HG03575 (cell line): ENCODE measurements around the gene BAHD1.

Experiments used
- ATAC-seq: cut with Tn5 transposase; IDR thresholded peaks from one replicate; pipeline ENCODE4 v1.9.1; 2021; ENCODE audit not compliant: unreplicated experiment, insufficient number of reproducible peaks, low FRiP score; ENCODE audit errors: extremely low read depth

The BAHD1 gene

GRCh38 chr15:40461958-40462357 is 21.2 kb downstream of the BAHD1 start:
- ATAC-seq, result no peak

DNA sequence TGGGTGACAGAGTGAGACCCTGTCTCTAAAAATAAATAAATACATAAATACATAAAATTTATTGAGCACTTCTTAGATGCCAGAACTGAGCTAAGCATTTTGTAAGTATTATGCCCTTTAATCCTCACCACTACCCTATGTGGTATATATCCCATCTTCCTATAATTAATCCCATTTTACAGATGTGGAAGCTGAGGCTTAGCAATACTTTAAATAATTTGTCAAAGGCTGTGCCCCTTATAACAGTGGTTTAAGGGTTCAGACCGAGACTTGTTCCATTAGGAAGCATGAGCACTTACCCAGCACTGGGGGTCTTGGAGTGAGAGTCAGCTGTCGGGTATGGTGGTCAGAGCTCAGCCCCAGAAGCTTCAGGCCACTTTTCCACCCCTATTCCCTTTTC is 22.5 kb downstream of the BAHD1 start:
- no peak for ATAC-seq

GRCh38 chr15:40463886-40464545 is 23.3 kb downstream of the BAHD1 start:
- no peak for ATAC-seq

DNA sequence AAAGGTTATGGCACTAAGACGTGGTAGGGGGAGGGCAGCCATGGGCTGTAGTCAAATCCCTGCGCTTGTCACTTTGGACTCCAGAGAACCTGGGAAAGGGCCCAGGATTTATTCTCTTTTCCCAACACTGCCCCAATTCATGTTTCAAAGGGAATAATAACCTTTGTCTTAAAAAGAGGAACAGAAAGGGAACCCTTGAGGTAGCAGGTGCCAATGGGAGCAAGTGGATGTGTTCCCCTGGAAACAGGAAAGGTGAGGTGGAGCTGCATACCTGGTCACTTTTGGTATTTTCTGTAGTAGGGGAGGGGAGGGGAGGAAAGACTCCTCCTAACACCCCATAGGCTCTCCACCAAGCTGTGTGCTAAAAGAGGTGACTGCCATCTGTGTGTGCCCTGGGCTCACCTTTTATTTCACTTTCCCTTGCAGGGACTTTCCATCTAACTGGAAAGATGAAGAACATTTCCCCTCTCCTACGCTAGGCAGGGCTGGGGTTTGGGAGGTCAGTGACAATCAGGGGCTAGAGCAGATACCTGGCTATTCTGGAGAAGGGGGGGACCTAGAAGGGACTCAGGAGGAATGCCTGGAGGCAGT is 23.9 kb downstream of the BAHD1 start:
- ATAC-seq, result no peak

- ATAC-seq, result no peak
Measured at GRCh38 chr15:40465939-40466338, 25.2 kb downstream of the BAHD1 start.

DNA sequence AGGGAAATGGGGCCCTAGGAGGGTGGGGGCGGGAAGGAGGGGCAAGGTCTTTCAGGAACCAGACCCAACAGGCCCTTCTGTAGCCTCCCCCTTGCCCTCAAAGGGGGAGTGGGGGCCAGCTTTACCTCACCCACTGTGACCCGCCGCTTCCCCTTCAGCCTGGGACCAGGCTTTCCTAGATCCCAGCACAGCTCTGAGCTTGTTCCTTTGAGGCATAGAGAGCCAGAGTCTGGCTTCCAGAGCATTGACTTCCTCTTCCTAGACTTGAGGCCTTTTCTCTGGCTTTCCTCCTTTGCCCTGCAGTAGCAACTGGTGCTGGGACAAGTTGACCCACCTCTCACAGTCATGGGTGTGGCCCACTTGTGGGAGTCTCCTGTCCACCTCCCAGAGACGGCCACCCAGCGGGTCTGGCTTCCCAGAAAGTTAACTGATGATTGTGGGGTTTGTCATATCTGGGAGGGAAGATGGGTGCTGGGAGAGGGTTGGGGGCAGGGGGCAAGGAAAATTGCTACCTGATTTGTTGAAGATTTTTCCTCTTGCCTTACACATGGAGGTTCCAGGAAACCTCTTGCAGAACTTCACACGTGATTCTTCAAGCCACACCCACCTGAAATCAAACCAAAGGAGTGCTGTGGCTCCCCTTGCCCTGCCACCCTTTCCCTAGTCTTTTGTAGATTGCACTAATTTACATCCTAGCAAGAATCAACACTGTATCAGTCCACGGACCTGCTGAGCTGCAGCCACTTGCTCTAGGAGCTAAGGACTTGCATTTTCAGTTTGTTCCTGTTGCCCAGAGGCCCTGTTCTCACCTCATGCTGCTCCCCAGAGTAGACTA is 25.9 kb downstream of the BAHD1 start:
- ATAC-seq, result no peak

- ATAC-seq, result no peak
Measured at GRCh38 chr15:40467261-40467615, 26.5 kb downstream of the BAHD1 start.

- ATAC-seq, result no peak
Measured at GRCh38 chr15:40468898-40469331, 28.2 kb downstream of the BAHD1 start.

DNA sequence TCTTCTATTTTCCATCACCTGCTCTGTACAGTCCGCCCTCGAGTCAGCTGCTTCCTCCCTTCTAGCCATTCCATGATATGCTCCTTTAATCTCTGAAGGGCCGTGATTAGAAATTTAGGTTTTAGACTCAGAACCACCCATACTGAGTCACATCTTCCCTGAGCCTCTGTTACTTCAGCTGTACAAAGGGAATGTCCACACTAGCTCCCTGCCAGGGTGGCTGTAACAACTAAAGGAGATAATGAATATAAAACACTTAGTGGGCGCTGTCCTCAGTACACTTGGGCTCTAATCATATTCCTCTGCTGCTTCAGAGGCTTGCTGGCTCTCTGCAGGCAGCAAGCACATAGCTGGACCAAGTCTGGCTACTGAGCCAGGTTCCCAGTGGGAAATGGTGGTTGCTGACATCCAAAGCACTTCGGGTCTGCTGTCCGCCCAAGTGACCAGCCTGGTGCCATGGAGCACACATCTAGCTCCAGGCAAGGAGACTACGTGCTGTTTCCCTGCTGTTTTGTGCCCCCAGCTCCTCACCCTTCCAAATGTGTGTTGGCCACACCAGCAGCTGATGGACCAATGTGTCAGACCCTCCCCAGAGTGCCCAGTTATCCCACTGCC is 29.1 kb downstream of the BAHD1 start:
- ATAC-seq, result no peak

- no peak for ATAC-seq
Measured at GRCh38 chr15:40470423-40471104, 29.8 kb downstream of the BAHD1 start, which contains the start of gene CHST14. Gene CHST14, plus strand, starts transcription at chr15:40470984. Its CDS starts 230 bp downstream, at chr15:40471214.

DNA sequence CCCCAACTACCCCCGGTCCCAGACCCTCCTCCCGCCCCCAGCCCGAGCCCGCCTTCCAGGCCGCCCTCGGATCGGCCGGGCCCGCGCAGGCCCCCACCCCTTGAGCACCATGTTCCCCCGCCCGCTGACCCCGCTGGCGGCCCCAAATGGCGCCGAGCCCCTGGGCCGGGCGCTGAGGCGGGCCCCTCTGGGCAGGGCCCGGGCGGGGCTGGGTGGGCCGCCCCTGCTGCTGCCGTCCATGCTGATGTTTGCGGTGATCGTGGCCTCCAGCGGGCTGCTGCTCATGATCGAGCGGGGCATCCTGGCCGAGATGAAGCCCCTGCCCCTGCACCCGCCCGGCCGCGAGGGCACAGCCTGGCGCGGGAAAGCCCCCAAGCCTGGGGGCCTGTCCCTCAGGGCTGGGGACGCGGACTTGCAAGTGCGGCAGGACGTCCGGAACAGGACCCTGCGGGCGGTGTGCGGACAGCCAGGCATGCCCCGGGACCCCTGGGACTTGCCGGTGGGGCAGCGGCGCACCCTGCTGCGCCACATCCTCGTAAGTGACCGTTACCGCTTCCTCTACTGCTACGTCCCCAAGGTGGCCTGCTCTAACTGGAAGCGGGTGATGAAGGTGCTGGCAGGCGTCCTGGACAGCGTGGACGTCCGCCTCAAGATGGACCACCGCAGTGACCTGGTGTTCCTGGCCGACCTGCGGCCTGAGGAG is 30.5 kb downstream of the BAHD1 start:
- ATAC-seq, result no peak

GRCh38 chr15:40471808-40472150 is 31.0 kb downstream of the BAHD1 start:
- ATAC-seq, result no peak

DNA sequence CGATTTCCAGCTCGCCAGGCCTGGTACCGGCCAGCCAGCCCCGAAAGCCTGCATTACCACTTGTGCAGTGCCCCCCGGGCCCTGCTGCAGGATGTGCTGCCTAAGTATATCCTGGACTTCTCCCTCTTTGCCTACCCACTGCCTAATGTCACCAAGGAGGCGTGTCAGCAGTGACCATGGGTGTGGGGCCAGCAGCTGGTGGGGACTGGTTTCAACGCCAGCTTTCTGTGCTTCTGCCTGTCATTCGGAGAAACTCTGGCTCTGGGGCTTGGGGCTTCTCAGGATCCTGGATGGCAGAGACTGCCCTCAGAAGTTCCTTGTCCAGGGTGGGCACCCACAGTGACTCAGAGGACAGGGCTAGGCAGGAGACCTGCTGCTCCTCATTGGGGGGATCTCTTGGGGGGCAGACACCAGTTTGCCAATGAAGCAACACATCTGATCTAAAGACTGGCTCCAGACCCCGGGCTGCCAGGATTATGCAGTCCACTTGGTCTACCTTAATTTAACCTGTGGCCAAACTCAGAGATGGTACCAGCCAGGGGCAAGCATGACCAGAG is 31.5 kb downstream of the BAHD1 start:
- no peak for ATAC-seq

DNA sequence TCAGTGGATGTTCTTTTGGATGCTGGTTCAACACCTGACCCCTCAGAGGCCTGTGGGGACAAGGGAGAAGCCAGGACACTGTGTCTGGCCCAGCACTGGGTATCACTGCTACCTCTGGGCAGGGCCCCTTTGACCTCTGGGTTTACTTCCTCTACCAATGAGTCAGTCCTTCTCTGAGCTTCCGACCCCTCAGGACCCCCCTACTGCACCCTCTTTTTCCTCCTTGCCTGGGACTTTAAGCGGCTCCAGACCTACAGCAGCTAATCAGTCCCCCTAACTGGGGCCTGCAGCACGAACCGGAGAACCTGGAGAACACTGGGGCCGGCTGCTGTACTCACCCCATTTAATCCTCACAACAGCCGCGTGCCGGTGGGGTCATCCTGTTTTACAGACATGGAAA is 33.8 kb downstream of the BAHD1 start:
- no peak for ATAC-seq

- ATAC-seq, result no peak
Measured at GRCh38 chr15:40477642-40478327, 37.0 kb downstream of the BAHD1 start.

- ATAC-seq, result no peak
Measured at GRCh38 chr15:40479024-40479423, 38.3 kb downstream of the BAHD1 start.

GRCh38 chr15:40481341-40482074 is 40.8 kb downstream of the BAHD1 start:
- no peak for ATAC-seq
